NB4 (cell line): ENCODE results near the gene CLSTN2.

Experiments used
- POLR2A ChIP-seq: IDR thresholded peaks from 2 replicates; pipeline ENCODE4 v1.6.1; 2011; ENCODE audit warnings: mild to moderate bottlenecking; ENCODE audit not compliant: insufficient read length; ENCODE audit errors: extremely low read depth
- TF ChIP-seq, protein P1 (sequence below): IDR thresholded peaks from one replicate; pipeline ENCODE4 v1.5.1; 2012; ENCODE audit warnings: low read depth, low read length

DNA sequence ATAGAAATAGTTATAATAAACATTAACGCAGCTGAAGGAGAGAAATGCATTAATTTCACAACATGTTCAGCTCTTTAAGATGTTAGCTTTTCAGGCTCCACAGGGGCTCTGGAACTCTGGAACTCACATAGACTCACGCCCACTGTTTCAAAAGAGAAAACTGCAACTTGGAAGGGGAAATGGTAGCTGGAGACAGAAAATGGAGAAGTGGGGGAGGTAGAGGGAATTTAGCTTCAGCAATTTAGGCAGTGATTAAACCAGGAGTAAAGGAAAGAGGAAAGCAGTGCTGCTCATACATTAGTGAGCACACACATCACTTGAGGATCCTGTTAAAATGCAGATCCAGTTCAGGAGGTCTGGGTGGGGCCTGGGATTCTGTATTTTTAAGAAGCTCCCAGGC lies 468.1 kb downstream of the CLSTN2 start:
- no peak for TF ChIP-seq POLR2A
- TF ChIP-seq, protein P1, sequence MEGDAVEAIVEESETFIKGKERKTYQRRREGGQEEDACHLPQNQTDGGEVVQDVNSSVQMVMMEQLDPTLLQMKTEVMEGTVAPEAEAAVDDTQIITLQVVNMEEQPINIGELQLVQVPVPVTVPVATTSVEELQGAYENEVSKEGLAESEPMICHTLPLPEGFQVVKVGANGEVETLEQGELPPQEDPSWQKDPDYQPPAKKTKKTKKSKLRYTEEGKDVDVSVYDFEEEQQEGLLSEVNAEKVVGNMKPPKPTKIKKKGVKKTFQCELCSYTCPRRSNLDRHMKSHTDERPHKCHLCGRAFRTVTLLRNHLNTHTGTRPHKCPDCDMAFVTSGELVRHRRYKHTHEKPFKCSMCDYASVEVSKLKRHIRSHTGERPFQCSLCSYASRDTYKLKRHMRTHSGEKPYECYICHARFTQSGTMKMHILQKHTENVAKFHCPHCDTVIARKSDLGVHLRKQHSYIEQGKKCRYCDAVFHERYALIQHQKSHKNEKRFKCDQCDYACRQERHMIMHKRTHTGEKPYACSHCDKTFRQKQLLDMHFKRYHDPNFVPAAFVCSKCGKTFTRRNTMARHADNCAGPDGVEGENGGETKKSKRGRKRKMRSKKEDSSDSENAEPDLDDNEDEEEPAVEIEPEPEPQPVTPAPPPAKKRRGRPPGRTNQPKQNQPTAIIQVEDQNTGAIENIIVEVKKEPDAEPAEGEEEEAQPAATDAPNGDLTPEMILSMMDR, result no peak
